Osteoblast (primary cell): ENCODE data around the gene RHOG. TPM values are rescaled to one million over a fixed set of nuclear protein-coding genes. Genes with fewer than 3 reads are reported as not detected.

ENCODE experiments used
- DNase-seq: peaks from one replicate; pipeline ENCODE4 v3.0.0; 2011; ENCODE audit warnings: low spot score, mixed read lengths; ENCODE audit not compliant: insufficient read length; ENCODE audit errors: missing footprints
- H2AFZ ChIP-seq: 2 replicates; pipeline ENCODE4 v1.6.0; 2011; ENCODE audit warnings: mild to moderate bottlenecking, low read length
- H3K27ac ChIP-seq: 2 replicates; pipeline ENCODE4 v1.5.1; 2011; ENCODE audit warnings: mild to moderate bottlenecking, low read depth, low read length, moderate library complexity
- H3K27me3 ChIP-seq: 2 replicates; pipeline ENCODE4 v1.6.0; 2012; ENCODE audit warnings: mild to moderate bottlenecking, control low read depth, inconsistent platforms, low read length, moderate library complexity; ENCODE audit not compliant: insufficient read depth
- H3K36me3 ChIP-seq: 2 replicates; pipeline ENCODE4 v1.5.1; 2011; ENCODE audit warnings: mild to moderate bottlenecking, low read length, control low read depth, moderate library complexity; ENCODE audit not compliant: insufficient read depth
- H3K4me1 ChIP-seq: 2 replicates; pipeline ENCODE4 v1.5.1; 2011; ENCODE audit warnings: mild to moderate bottlenecking, low read length, control low read depth, moderate library complexity; ENCODE audit not compliant: insufficient read depth
- H3K4me2 ChIP-seq: 2 replicates; pipeline ENCODE4 v1.6.0; 2011; ENCODE audit warnings: mild to moderate bottlenecking, low read length; ENCODE audit not compliant: insufficient read depth
- H3K4me3 ChIP-seq: fragments of 200-600 bp; sonication (generic); 3 replicates; pipeline ENCODE4 v1.5.1; 2012; ENCODE audit warnings: mild to moderate bottlenecking, low read length, inconsistent platforms; ENCODE audit not compliant: insufficient read depth
- H3K79me2 ChIP-seq: 2 replicates; pipeline ENCODE4 v1.6.0; 2012; ENCODE audit warnings: mild to moderate bottlenecking, low read length, control low read depth, inconsistent platforms; ENCODE audit not compliant: insufficient read depth
- H3K9me3 ChIP-seq: 2 replicates; pipeline ENCODE4 v1.5.1; 2011; ENCODE audit warnings: low read depth, low read length, control low read depth
- H4K20me1 ChIP-seq: 2 replicates; pipeline ENCODE4 v1.6.0; 2012; ENCODE audit warnings: mild to moderate bottlenecking, low read length, control low read depth; ENCODE audit not compliant: insufficient read depth
- CTCF ChIP-seq: IDR thresholded peaks from 2 replicates; pipeline ENCODE4 v1.5.1; 2011; ENCODE audit warnings: mild to moderate bottlenecking, low read depth, low read length, moderate library complexity; ENCODE audit errors: extremely low read depth
- total RNA-seq: library from RNA; depleted of rRNA; stranded (reverse); fragments of >200 nt; gene quantifications from 2 replicates; pipeline ENCODE4 v1.2.3, GENCODE V29; 2012

Gene RHOG
- total RNA-seq, 1 donor = 17.0 TPM

GRCh38 chr11:3885855-3886254 is 45.1 kb upstream of the RHOG start:
- DNase-seq = no peak
- H3K27ac ChIP-seq = no peak overlapping the region
- no peaks in the 10 kb centered on the region for H3K9me3 ChIP-seq
- no peak overlapping the region for H3K4me3 ChIP-seq
- TF ChIP-seq CTCF = no peak
- H2AFZ ChIP-seq = no peak overlapping the region
- no peak overlapping the region for H3K4me2 ChIP-seq
- H3K4me1 ChIP-seq = peaks cover 2% of the 10 kb centered on the region
- peaks cover 55% of the 10 kb centered on the region for H3K79me2 ChIP-seq
- H3K27me3 ChIP-seq = no peaks in the 10 kb centered on the region
- H4K20me1 ChIP-seq = peaks cover 16% of the 10 kb centered on the region
- no peaks in the 10 kb centered on the region for H3K36me3 ChIP-seq

- TF ChIP-seq CTCF = no peak
- DNase-seq = no peak
- Histone ChIP-seq H3K27me3 (no peaks in the 10 kb centered on the region), H3K27ac (no peak overlapping the region), H4K20me1 (peaks cover 17% of the 10 kb centered on the region), H3K4me3 (no peak overlapping the region), H3K4me2 (no peak overlapping the region), H3K4me1 (peaks cover 10% of the 10 kb centered on the region), H3K36me3 (no peaks in the 10 kb centered on the region), H2AFZ (no peak overlapping the region), H3K79me2 (peaks cover 58% of the 10 kb centered on the region), H3K9me3 (no peaks in the 10 kb centered on the region)
Observed at GRCh38 chr11:3882655-3883054, 41.9 kb upstream of the RHOG start.

- no peak for TF ChIP-seq CTCF
- Histone ChIP-seq H3K27me3 (no peaks in the 10 kb centered on the region), H3K4me3 (no peak overlapping the region), H3K4me2 (peak overlapping the region; percentile 9), H3K4me1 (peaks cover 10% of the 10 kb centered on the region), H3K27ac (peak overlapping the region; percentile 57), H3K36me3 (no peaks in the 10 kb centered on the region), H3K79me2 (peaks cover 62% of the 10 kb centered on the region), H3K9me3 (no peaks in the 10 kb centered on the region), H2AFZ (peak overlapping the region; percentile 27), H4K20me1 (peaks cover 18% of the 10 kb centered on the region)
- DNase-seq = peak; percentile 82
Observed at GRCh38 chr11:3880724-3881123, 40.0 kb upstream of the RHOG start.

- Histone ChIP-seq H3K27me3 (no peaks in the 10 kb centered on the region), H3K4me2 (peak overlapping the region; percentile 9), H3K36me3 (no peaks in the 10 kb centered on the region), H3K27ac (peak overlapping the region; percentile 57), H3K9me3 (no peaks in the 10 kb centered on the region), H3K4me1 (peaks cover 10% of the 10 kb centered on the region), H4K20me1 (peaks cover 21% of the 10 kb centered on the region), H3K79me2 (peaks cover 63% of the 10 kb centered on the region), H2AFZ (peak overlapping the region; percentile 27), H3K4me3 (no peak overlapping the region)
- no peak for TF ChIP-seq CTCF
- DNase-seq = no peak
Observed at GRCh38 chr11:3879967-3880542, 39.3 kb upstream of the RHOG start.
